Skeletal muscle satellite cell (primary cell): ENCODE results near the gene DCC.

Experiments
- H3K27me3 ChIP-seq: 2 replicates; pipeline ENCODE4 v1.7.0; 2013; ENCODE audit warnings: low read length; ENCODE audit not compliant: control insufficient read depth, insufficient read depth
- H3K36me3 ChIP-seq: 2 replicates; pipeline ENCODE4 v1.7.0; 2013; ENCODE audit warnings: mild to moderate bottlenecking, control low read depth, low read length; ENCODE audit not compliant: insufficient read depth
- H3K4me1 ChIP-seq: 2 replicates; pipeline ENCODE4 v1.7.0; 2013; ENCODE audit warnings: low read length; ENCODE audit not compliant: control insufficient read depth, insufficient read depth
- H3K4me2 ChIP-seq: 2 replicates; pipeline ENCODE4 v1.7.0; 2013; ENCODE audit warnings: mild to moderate bottlenecking, low read length
- H3K4me3 ChIP-seq: 2 replicates; pipeline ENCODE4 v1.7.0; 2013; ENCODE audit warnings: low read length
- H3K9ac ChIP-seq: 2 replicates; pipeline ENCODE4 v1.7.0; 2013; ENCODE audit warnings: mild to moderate bottlenecking, low read depth, low read length, moderate library complexity
- H3K9me3 ChIP-seq: replicated peaks from 2 replicates; pipeline ENCODE4 v1.7.0; 2013; ENCODE audit warnings: mild to moderate bottlenecking, control low read depth, low read length

DCC gene

DNA sequence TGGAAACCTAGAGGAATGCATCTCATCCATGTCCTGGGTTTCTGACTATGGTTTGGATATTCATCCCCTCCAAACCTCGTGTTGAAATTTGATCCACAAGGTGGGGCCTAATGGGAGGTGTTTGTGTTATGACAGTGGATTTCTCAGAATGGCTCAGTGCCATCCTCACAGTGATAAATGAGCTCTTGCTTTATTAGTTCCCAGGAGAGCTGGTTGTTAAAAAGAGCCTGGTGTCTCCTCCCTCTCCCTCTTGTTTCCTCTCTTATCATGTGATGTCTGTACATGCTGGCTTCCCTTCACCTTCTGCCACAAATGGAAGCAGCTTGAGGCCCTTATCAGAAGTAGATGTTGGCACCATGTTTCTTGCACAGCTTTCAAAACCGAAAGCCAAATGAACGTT lies 424.3 kb downstream of the DCC start:
- H3K4me3 ChIP-seq: no peak overlapping the region
- H3K4me1 ChIP-seq: no peaks in the 10 kb centered on the region
- peaks cover 5% of the 10 kb centered on the region for H3K9me3 ChIP-seq
- H3K36me3 ChIP-seq: no peaks in the 10 kb centered on the region
- H3K9ac ChIP-seq: no peak overlapping the region
- H3K27me3 ChIP-seq: no peaks in the 10 kb centered on the region
- H3K4me2 ChIP-seq: no peak overlapping the region

GRCh38 chr18:52766002-52766545 lies 426.1 kb downstream of the DCC start:
- no peaks in the 10 kb centered on the region for H3K27me3 ChIP-seq
- no peak overlapping the region for H3K9ac ChIP-seq
- no peaks in the 10 kb centered on the region for H3K4me1 ChIP-seq
- peaks cover 5% of the 10 kb centered on the region for H3K9me3 ChIP-seq
- no peak overlapping the region for H3K4me3 ChIP-seq
- no peak overlapping the region for H3K4me2 ChIP-seq
- H3K36me3 ChIP-seq: no peaks in the 10 kb centered on the region

GRCh38 chr18:52781113-52781512 lies 441.1 kb downstream of the DCC start:
- Histone ChIP-seq H3K4me1 (no peaks in the 10 kb centered on the region), H3K4me3 (no peak overlapping the region), H3K27me3 (no peaks in the 10 kb centered on the region), H3K9me3 (peaks cover 8% of the 10 kb centered on the region), H3K9ac (no peak overlapping the region), H3K36me3 (no peaks in the 10 kb centered on the region), H3K4me2 (no peak overlapping the region)

- no peak overlapping the region for H3K4me2 ChIP-seq
- no peak overlapping the region for H3K9ac ChIP-seq
- H3K4me1 ChIP-seq: no peaks in the 10 kb centered on the region
- no peaks in the 10 kb centered on the region for H3K36me3 ChIP-seq
- peaks cover 5% of the 10 kb centered on the region for H3K9me3 ChIP-seq
- no peak overlapping the region for H3K4me3 ChIP-seq
- H3K27me3 ChIP-seq: no peaks in the 10 kb centered on the region
Measured at GRCh38 chr18:52791321-52791720, 451.3 kb downstream of the DCC start.

DNA sequence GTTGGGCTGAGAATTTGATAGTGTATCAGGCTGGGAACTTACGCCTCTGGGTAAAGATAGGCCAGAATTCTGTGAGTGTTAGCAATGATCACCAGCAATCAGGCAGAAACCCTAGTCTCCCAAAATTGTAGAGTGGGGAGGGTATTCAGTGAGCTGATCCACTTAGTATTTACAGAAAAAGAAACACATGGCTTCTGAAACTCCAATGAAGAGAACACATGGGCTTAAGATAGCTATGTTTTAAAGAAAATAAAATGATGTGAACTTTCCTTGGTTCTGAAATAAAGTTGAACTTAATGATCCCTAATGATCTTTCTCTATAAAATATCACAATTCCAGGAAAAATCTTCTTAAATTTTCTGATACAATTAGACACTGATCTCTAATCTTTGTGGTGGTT lies 472.8 kb downstream of the DCC start:
- H3K4me3 ChIP-seq: no peak overlapping the region
- no peaks in the 10 kb centered on the region for H3K9me3 ChIP-seq
- no peaks in the 10 kb centered on the region for H3K4me1 ChIP-seq
- H3K4me2 ChIP-seq: no peak overlapping the region
- H3K36me3 ChIP-seq: no peaks in the 10 kb centered on the region
- no peak overlapping the region for H3K9ac ChIP-seq
- no peaks in the 10 kb centered on the region for H3K27me3 ChIP-seq

DNA sequence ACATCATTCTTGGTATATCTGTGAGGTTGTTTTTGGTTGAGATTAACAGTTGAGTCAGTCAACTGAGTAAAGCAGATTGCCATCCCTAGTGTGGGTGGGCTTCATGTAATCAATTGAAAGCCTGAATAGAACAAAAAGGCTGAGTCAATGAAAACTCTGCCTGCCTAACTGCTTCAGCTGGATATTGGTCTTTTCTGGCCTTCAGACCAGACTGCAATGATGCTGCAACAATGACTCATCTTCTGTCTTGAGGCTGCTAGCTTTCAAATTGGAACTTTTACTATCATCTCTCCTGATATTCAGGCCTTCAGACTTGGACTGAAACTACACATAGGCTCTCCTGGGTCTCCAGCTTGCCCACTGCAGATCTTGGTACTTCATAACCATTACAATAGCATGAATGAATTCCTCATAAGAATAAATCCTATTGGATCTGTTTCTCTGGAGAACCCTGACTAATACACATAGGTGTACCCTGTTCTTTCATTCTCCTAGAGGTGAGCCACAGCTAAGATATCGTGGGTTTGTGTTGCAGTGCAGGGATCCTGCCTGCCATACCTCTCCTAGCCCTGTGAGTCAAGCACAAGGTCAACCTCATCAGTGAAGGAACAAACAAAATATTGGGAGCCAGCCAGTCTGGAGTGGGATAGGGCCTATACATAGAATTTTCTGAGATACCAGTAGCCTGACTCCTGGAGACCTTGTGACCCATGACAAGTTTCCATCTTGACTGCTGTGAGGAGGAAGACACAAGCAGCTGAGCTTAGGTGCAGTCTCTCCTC lies 473.8 kb downstream of the DCC start:
- Histone ChIP-seq H3K4me1 (no peaks in the 10 kb centered on the region), H3K27me3 (no peaks in the 10 kb centered on the region), H3K36me3 (no peaks in the 10 kb centered on the region), H3K4me2 (no peak overlapping the region), H3K9me3 (no peaks in the 10 kb centered on the region), H3K4me3 (no peak overlapping the region), H3K9ac (no peak overlapping the region)

- Histone ChIP-seq H3K4me3 (no peak overlapping the region), H3K9me3 (no peaks in the 10 kb centered on the region), H3K4me1 (no peaks in the 10 kb centered on the region), H3K4me2 (no peak overlapping the region), H3K27me3 (no peaks in the 10 kb centered on the region), H3K9ac (no peak overlapping the region), H3K36me3 (no peaks in the 10 kb centered on the region)
Measured at GRCh38 chr18:52815651-52816050, 475.7 kb downstream of the DCC start.

GRCh38 chr18:52816121-52816520 lies 476.1 kb downstream of the DCC start:
- no peaks in the 10 kb centered on the region for H3K4me1 ChIP-seq
- H3K9me3 ChIP-seq: no peaks in the 10 kb centered on the region
- no peaks in the 10 kb centered on the region for H3K36me3 ChIP-seq
- H3K4me2 ChIP-seq: no peak overlapping the region
- no peak overlapping the region for H3K4me3 ChIP-seq
- no peaks in the 10 kb centered on the region for H3K27me3 ChIP-seq
- H3K9ac ChIP-seq: no peak overlapping the region

DNA sequence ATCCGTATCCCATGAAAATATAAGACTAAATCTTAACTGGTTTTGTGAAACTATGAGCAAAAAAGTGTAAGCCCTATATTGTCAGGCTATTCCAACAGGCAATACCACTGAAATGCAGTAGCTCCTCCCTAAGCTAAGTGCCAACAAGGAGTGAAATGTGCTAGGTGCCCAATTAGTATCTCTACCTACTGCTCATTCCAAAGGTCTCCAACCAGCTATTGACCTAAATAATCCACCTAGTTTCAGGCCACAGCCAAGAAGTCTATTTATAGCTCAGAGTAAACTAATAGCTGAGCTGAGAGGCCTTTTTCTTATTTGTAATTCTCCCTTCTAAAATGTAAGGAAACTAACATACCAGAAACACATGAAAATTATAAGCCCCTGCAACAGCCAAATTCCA lies 482.2 kb downstream of the DCC start:
- no peak overlapping the region for H3K4me3 ChIP-seq
- H3K4me1 ChIP-seq: no peaks in the 10 kb centered on the region
- no peak overlapping the region for H3K9ac ChIP-seq
- H3K36me3 ChIP-seq: no peaks in the 10 kb centered on the region
- H3K9me3 ChIP-seq: no peaks in the 10 kb centered on the region
- no peaks in the 10 kb centered on the region for H3K27me3 ChIP-seq
- H3K4me2 ChIP-seq: no peak overlapping the region

- Histone ChIP-seq H3K27me3 (no peaks in the 10 kb centered on the region), H3K9me3 (no peaks in the 10 kb centered on the region), H3K4me1 (no peaks in the 10 kb centered on the region), H3K4me2 (no peak overlapping the region), H3K36me3 (no peaks in the 10 kb centered on the region), H3K4me3 (no peak overlapping the region), H3K9ac (no peak overlapping the region)
Measured at GRCh38 chr18:52824126-52824525, 484.1 kb downstream of the DCC start.

GRCh38 chr18:52826994-52827393 lies 487.0 kb downstream of the DCC start:
- H3K4me3 ChIP-seq: no peak overlapping the region
- H3K9me3 ChIP-seq: no peaks in the 10 kb centered on the region
- no peaks in the 10 kb centered on the region for H3K4me1 ChIP-seq
- no peaks in the 10 kb centered on the region for H3K36me3 ChIP-seq
- H3K9ac ChIP-seq: no peak overlapping the region
- H3K4me2 ChIP-seq: no peak overlapping the region
- H3K27me3 ChIP-seq: no peaks in the 10 kb centered on the region

- Histone ChIP-seq H3K4me1 (no peaks in the 10 kb centered on the region), H3K36me3 (no peaks in the 10 kb centered on the region), H3K9ac (no peak overlapping the region), H3K4me3 (no peak overlapping the region), H3K4me2 (no peak overlapping the region), H3K9me3 (no peaks in the 10 kb centered on the region), H3K27me3 (no peaks in the 10 kb centered on the region)
Measured at GRCh38 chr18:52829320-52829719, 489.3 kb downstream of the DCC start.
